ENCODE data around the gene ABCA5. TPM values are rescaled to one million over a fixed set of nuclear protein-coding genes. Genes with fewer than 3 reads are reported as not detected.

Gene ABCA5
- total RNA-seq, 1 experiment from 2014 or later: 4.5 TPM

GRCh38 chr17:69265873-69266272 lies 61.1 kb downstream of the ABCA5 start:
- H3K4ac ChIP-seq (ENCODE audit: low read depth, low read length): no peak overlapping the region
- no peaks in the 10 kb centered on the region for H3K4me1 ChIP-seq (ENCODE audit: insufficient read depth, low read length)
- no CpG with 5 or more reads among the region's 1 CpG for WGBS (ENCODE audit: extremely low coverage, insufficient read length, low lambda C conversion rate)
- Mint-ChIP-seq H3K27ac (no peak overlapping the region), H3K36me3 (ENCODE audit: insufficient read depth in 1 of 3, low read depth in 3 of 3) (no peaks in the 10 kb centered on the region), H3K27me3 (ENCODE audit: low read depth) (no peaks in the 10 kb centered on the region), H3K9me3 (no peaks in the 10 kb centered on the region), H3K4me1 (no peaks in the 10 kb centered on the region), H3K4me3 (no peak overlapping the region)
- no peak overlapping the region for H2AK5ac ChIP-seq (ENCODE audit: insufficient read length, low read length)
- H4K20me1 ChIP-seq (ENCODE audit: control insufficient read depth, insufficient read depth, insufficient read length): no peaks in the 10 kb centered on the region
- no peak overlapping the region for H4K91ac ChIP-seq (ENCODE audit: insufficient read length, low read depth, low read length)
- TF ChIP-seq, protein P1, sequence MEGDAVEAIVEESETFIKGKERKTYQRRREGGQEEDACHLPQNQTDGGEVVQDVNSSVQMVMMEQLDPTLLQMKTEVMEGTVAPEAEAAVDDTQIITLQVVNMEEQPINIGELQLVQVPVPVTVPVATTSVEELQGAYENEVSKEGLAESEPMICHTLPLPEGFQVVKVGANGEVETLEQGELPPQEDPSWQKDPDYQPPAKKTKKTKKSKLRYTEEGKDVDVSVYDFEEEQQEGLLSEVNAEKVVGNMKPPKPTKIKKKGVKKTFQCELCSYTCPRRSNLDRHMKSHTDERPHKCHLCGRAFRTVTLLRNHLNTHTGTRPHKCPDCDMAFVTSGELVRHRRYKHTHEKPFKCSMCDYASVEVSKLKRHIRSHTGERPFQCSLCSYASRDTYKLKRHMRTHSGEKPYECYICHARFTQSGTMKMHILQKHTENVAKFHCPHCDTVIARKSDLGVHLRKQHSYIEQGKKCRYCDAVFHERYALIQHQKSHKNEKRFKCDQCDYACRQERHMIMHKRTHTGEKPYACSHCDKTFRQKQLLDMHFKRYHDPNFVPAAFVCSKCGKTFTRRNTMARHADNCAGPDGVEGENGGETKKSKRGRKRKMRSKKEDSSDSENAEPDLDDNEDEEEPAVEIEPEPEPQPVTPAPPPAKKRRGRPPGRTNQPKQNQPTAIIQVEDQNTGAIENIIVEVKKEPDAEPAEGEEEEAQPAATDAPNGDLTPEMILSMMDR (conservative IDR thresholded peaks at IDR 0.05): no peak
- H4K5ac ChIP-seq (ENCODE audit: insufficient read length, low read depth, low read length): no peak overlapping the region
- H3K27ac ChIP-seq (ENCODE audit: insufficient read length, low read depth, low read length): no peak overlapping the region
- H3K23me2 ChIP-seq (ENCODE audit: insufficient read length, low read depth, low read length, poor library complexity, severe bottlenecking): no peaks in the 10 kb centered on the region
- no peak for DNase-seq
- no peak overlapping the region for H2BK15ac ChIP-seq (ENCODE audit: low read depth, low read length)
- H3K79me1 ChIP-seq (ENCODE audit: insufficient read depth, low read depth, low read length, poor library complexity, severe bottlenecking): no peaks in the 10 kb centered on the region
- H3K14ac ChIP-seq (ENCODE audit: insufficient read depth, low read length): no peak overlapping the region
- H3K23ac ChIP-seq (ENCODE audit: insufficient read length, low read depth, low read length): no peak overlapping the region
- no peak overlapping the region for H2BK20ac ChIP-seq (ENCODE audit: low read depth, low read length, poor library complexity, severe bottlenecking)
- H4K8ac ChIP-seq (replicated peaks; ENCODE audit: insufficient read length, low read depth, low read length): no peak overlapping the region
- no peak overlapping the region for H3K56ac ChIP-seq (ENCODE audit: insufficient read length, low read depth, low read length)
- no peak overlapping the region for H2BK120ac ChIP-seq (ENCODE audit: low read depth, low read length, poor library complexity, severe bottlenecking)
- no peak overlapping the region for H3K9ac ChIP-seq (ENCODE audit: extremely low read depth, insufficient read length, low read length)
- no peak overlapping the region for H3K18ac ChIP-seq (ENCODE audit: insufficient read length, low read depth, low read length)
- H2BK12ac ChIP-seq (ENCODE audit: insufficient read length, low read depth, low read length): no peak overlapping the region
- H3K79me2 ChIP-seq (ENCODE audit: insufficient read depth, low read length): no peaks in the 10 kb centered on the region
- no peak overlapping the region for H3T11ph ChIP-seq (ENCODE audit: low read length)
- no peaks in the 10 kb centered on the region for H3K9me3 ChIP-seq (ENCODE audit: control insufficient read depth, low read depth, low read length)
- no peak overlapping the region for H2AFZ ChIP-seq (ENCODE audit: low read length)
- H3K27me3 ChIP-seq (ENCODE audit: insufficient read depth, low read length): no peaks in the 10 kb centered on the region
- no peak overlapping the region for H2BK5ac ChIP-seq (ENCODE audit: insufficient read length, low read length)
- no peak overlapping the region for H3K4me2 ChIP-seq (ENCODE audit: insufficient read depth, insufficient read length, low read length)

Data from H9 (cell line).